ENCODE data around the gene CRKL.

DNA sequence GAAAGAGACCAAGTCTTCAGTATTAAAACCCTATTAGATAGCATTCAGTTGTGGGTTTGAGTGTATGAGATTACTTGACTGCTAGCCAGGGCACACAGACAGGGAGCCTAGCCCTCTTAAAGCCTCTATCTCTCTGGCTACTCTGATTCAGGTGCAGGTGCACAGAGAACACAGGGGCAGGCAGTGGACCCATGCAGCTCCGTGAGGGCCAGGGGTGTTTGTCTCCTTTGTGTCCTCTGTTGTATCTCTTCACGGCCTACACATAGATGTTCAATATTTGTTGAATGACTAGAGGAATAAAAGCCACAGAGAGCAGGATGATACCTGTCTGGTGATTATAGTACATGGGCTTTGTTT lies 28.3 kb downstream of the CRKL start:
- TF ChIP-seq, protein P1, sequence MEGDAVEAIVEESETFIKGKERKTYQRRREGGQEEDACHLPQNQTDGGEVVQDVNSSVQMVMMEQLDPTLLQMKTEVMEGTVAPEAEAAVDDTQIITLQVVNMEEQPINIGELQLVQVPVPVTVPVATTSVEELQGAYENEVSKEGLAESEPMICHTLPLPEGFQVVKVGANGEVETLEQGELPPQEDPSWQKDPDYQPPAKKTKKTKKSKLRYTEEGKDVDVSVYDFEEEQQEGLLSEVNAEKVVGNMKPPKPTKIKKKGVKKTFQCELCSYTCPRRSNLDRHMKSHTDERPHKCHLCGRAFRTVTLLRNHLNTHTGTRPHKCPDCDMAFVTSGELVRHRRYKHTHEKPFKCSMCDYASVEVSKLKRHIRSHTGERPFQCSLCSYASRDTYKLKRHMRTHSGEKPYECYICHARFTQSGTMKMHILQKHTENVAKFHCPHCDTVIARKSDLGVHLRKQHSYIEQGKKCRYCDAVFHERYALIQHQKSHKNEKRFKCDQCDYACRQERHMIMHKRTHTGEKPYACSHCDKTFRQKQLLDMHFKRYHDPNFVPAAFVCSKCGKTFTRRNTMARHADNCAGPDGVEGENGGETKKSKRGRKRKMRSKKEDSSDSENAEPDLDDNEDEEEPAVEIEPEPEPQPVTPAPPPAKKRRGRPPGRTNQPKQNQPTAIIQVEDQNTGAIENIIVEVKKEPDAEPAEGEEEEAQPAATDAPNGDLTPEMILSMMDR (IDR thresholded peaks at IDR 0.05; ENCODE audit: low read depth, low read length), result no peak
- TF ChIP-seq POLR2A (IDR thresholded peaks at IDR 0.05; ENCODE audit: extremely low read depth, insufficient read length), result no peak
- TF ChIP-seq, protein P2, sequence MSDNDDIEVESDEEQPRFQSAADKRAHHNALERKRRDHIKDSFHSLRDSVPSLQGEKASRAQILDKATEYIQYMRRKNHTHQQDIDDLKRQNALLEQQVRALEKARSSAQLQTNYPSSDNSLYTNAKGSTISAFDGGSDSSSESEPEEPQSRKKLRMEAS (IDR thresholded peaks at IDR 0.05; ENCODE audit: low read depth, low read length), result no peak

Data from NB4 (cell line).